Stimulated activated CD4-positive, alpha-beta T cell treated with anti-CD3 and anti-CD28 coated beads, Interleukin-2, amount 100 ng/mL, for 48 hours (primary cell): ENCODE data around the gene EBLN2.
"Not testable (repeated sequence)": the region's sequence is repeated elsewhere in the genome, so short reads cannot be mapped to it uniquely, and the experiment has no call there.

Experiments
- DNase-seq, 2 donors: peaks; one replicate each; pipeline ENCODE4 v3.0.0-alpha.2; 2020

EBLN2 gene

GRCh38 chr3:73066243-73066642, 4.8 kb downstream of the EBLN2 start:
- DNase-seq: not testable (repeated sequence)

GRCh38 chr3:73068419-73068818, 7.0 kb downstream of the EBLN2 start:
- DNase-seq: no peak

- DNase-seq: no peak
Measured at GRCh38 chr3:73069187-73069586, 7.7 kb downstream of the EBLN2 start.

- no peak for DNase-seq
Measured at GRCh38 chr3:73069775-73070444, 8.5 kb downstream of the EBLN2 start.

- DNase-seq: no peak
Measured at GRCh38 chr3:73070675-73071575, 9.5 kb downstream of the EBLN2 start.

- no peak for DNase-seq
Measured at GRCh38 chr3:73071952-73072351, 10.5 kb downstream of the EBLN2 start.

- DNase-seq: no peak
Measured at GRCh38 chr3:73072634-73073033, 11.2 kb downstream of the EBLN2 start.

- DNase-seq: no peak
Measured at GRCh38 chr3:73073091-73073707, 11.7 kb downstream of the EBLN2 start.

GRCh38 chr3:73074781-73075180, 13.3 kb downstream of the EBLN2 start:
- no peak for DNase-seq

GRCh38 chr3:73080216-73080966, 18.9 kb downstream of the EBLN2 start:
- no peak for DNase-seq

GRCh38 chr3:73081140-73081539, 19.7 kb downstream of the EBLN2 start:
- no peak for DNase-seq

GRCh38 chr3:73084170-73084569, 22.7 kb downstream of the EBLN2 start:
- no peak for DNase-seq

- peak; percentile 47 to 52 for DNase-seq
Measured at GRCh38 chr3:73086071-73086494, 24.6 kb downstream of the EBLN2 start.

- DNase-seq: no peak
Measured at GRCh38 chr3:73094129-73094528, 32.7 kb downstream of the EBLN2 start.

- no peak for DNase-seq
Measured at GRCh38 chr3:73094951-73095350, 33.5 kb downstream of the EBLN2 start.

GRCh38 chr3:73096169-73096568, 34.7 kb downstream of the EBLN2 start:
- no peak for DNase-seq

- DNase-seq: no peak
Measured at GRCh38 chr3:73098026-73098425, 36.6 kb downstream of the EBLN2 start.

GRCh38 chr3:73098873-73099272, 37.4 kb downstream of the EBLN2 start:
- no peak for DNase-seq

GRCh38 chr3:73100741-73101559, 39.5 kb downstream of the EBLN2 start:
- peak; percentile 81 to 82 for DNase-seq

GRCh38 chr3:73101881-73102280, 40.4 kb downstream of the EBLN2 start:
- DNase-seq: no peak

GRCh38 chr3:73107215-73107614, 45.8 kb downstream of the EBLN2 start:
- no peak for DNase-seq

- DNase-seq: no peak
Measured at GRCh38 chr3:73107676-73108187, 46.3 kb downstream of the EBLN2 start.
